ENCODE data around the gene C5orf47.

The C5orf47 gene

GRCh38 chr5:173970878-173971650 is 17.9 kb upstream of the C5orf47 start:
- DNase-seq (ENCODE audit: low read depth, low spot score): no peak

GRCh38 chr5:173971681-173972345 is 17.2 kb upstream of the C5orf47 start:
- no peak for DNase-seq (ENCODE audit: low read depth, low spot score)

GRCh38 chr5:173972607-173972924 is 16.4 kb upstream of the C5orf47 start:
- no peak for DNase-seq (ENCODE audit: low read depth, low spot score)

GRCh38 chr5:173972925-173973615 is 15.9 kb upstream of the C5orf47 start:
- peak; percentile 92 for DNase-seq (ENCODE audit: low read depth, low spot score)

DNA sequence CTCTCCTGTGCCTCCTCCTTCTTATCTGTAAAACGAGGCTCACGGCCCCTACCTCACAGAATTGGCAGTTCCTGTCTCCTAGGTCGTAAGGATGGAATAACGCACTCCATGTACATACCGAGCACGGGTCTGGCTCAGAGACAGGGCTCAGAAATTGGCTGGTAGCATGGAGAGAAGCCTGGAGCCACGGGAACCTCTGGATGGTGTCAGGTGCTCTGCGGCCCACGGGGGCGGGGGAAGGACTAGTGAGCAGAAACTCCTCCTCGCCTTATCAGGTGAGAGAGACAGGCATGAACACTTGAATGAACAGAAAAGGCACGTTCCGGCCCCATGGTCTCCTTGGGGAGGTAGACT is 15.4 kb upstream of the C5orf47 start:
- no peak for DNase-seq (ENCODE audit: low read depth, low spot score)

DNA sequence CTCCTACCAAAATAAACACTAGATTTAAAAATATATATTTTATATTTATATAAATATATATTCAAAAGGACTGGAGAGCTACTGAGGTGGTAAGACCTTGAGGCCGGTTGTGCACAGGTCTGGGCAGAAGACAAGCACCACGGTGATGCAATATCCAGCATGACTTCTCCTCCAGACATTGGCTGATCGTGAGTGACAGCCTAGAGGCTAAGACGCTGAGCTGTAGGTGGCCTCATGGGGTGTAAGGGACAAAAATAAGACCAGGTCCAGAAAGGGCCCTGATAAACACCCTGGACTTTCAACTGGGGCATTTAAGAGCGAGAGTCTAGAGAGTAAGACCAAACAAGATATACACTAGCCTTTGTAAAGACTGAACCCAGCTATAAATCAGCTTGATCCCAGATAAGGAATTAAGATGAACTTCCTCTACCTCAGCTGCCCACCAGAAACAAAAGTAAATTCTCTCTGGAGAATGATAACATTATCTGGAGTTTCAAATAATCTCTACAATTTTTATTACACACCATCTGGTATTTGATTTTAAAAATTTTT is 14.2 kb upstream of the C5orf47 start:
- no peak for DNase-seq (ENCODE audit: low read depth, low spot score)

- DNase-seq (ENCODE audit: low read depth, low spot score): no peak
These were observed 7.7 kb upstream of the C5orf47 start for GRCh38 chr5:173981185-173981761.

- DNase-seq (ENCODE audit: low read depth, low spot score): peak; percentile 33
These were observed 4.8 kb upstream of the C5orf47 start for GRCh38 chr5:173984218-173984617.

DNA sequence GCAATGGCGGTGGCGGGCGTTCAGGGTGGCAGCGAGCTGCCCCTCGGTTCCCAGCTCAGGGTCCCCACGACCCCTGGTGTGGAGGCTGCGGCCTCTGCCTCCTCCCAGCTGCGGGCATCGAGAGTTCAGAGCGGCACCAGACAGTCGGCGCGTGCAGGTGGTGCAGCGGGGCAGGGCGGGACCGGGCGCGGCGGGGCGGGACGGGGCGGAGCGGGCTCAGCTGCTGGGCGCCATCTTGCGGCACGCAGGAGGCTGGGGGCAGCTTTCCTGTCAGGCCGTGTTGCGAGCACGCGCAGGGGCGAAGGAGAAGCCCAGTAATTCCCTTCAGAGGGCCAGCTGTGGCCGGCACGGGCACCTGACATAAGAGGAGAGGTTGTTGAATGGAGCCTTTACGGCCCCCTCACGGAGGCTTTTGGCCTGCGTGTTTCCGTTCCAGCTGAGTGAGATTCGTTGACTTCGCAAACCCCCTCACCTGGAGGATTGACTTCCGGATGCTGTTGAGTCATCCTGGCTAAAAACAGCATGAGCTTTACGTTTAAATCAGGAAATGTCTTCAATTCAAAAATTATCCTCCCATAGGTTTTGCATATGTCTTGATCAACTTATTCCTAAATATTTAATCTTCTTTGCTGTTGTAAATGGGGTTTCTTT is 587 bp downstream of the C5orf47 start:
- DNase-seq (ENCODE audit: low read depth, low spot score): no peak

GRCh38 chr5:173997331-173997730 is 8.4 kb downstream of the C5orf47 start:
- DNase-seq (ENCODE audit: low read depth, low spot score): no peak

DNA sequence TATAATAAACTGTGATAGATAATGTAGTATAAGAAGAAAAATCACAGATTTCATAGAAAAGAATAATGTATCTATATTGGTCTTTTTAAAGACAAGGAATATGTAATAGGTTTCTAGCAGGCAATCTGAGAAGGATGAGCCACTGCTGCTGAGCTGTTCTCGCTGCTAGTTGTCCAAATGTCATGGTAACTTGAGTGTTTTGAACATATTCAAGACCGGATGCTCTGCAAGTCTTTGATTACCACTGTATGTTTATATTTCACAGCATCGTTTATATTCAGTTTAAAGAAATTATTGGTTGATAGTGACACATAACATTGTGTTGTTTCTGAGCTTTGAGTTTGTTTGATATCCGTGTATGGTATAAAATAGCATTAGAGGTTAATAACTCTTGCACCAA is 9.6 kb downstream of the C5orf47 start:
- DNase-seq (ENCODE audit: low read depth, low spot score): no peak

GRCh38 chr5:174000076-174000475 is 11.1 kb downstream of the C5orf47 start:
- no peak for DNase-seq (ENCODE audit: low read depth, low spot score)

- no peak for DNase-seq (ENCODE audit: low read depth, low spot score)
These were observed 14.8 kb downstream of the C5orf47 start for GRCh38 chr5:174003795-174004194.

- no peak for DNase-seq (ENCODE audit: low read depth, low spot score)
These were observed 20.0 kb downstream of the C5orf47 start for GRCh38 chr5:174008922-174009321.

- DNase-seq (ENCODE audit: low read depth, low spot score): no peak
These were observed 21.4 kb downstream of the C5orf47 start for GRCh38 chr5:174010365-174010764.

GRCh38 chr5:174011441-174011840 is 22.5 kb downstream of the C5orf47 start:
- DNase-seq (ENCODE audit: low read depth, low spot score): no peak

- peak; percentile 29 for DNase-seq (ENCODE audit: low read depth, low spot score)
These were observed 31.3 kb downstream of the C5orf47 start for GRCh38 chr5:174020069-174020927.

DNA sequence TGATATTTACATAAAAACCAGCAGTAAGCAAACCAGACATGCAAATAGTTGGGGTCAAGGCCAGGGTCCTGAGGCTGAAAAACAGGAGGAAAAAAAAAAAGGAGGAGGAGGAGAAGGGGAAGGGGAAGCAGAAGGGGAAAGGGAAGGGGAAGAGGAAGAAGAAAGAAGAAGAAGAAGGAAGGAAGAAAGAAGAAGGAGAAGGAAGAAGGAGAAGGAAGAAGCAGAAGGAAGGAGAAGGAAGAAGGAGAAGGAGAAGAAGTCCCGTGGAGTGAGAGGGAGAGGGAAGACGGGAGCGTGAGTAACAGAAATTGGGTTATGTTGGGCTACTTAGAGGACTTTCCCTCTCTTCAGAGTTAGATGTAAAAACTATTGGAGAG is 31.9 kb downstream of the C5orf47 start:
- DNase-seq (ENCODE audit: low read depth, low spot score): no peak

DNA sequence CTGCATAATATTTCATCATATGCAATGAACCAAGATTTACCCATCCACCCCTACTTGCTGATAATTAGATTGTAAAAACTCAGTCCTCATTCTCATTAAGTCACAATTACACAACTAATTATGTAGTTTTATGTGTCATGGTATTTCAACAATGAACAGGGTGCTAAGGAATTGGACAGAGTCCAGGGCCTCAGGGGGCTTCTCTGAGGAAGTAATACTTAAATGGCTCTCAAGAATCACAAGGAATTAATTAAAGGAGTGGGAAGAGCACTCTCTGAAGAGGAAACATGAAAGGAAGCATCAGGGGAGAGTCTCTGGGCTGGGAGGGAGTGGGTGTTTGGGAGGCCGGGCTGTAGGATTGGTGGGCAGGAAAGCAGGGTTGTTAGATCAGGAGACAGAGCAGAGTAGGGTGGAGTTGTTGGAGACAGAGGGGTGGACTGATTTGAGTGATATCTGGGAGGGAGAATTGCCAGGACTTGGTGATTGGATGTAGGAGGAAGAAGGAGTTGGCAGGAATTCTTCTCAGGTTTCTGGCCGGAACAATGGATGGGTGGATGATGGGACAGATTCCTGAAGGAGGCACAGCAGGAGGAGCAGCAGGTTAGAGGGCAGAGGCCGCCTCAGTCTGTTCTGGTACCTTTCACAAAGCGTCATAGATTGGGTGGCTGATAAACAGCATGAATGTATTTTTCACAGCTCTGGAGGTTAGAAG is 33.6 kb downstream of the C5orf47 start:
- DNase-seq (ENCODE audit: low read depth, low spot score): no peak

DNA sequence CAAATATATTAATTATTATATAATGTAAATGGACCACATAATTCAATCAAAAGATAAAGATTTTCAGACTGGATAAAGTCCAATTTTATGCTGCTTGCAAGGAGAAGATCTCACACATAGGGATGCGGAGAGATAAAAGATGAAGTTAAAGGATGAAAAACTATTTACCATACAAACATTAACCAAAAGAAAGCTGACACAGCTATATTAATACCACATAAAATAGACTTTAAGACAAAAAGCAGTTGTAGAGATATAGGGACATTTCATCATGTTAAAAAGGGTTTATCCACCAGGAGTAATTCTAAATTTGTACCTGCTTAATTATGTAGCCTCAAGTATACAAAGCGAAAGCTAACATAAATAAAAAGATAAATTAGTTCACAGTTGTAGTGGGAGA is 41.3 kb downstream of the C5orf47 start:
- no peak for DNase-seq (ENCODE audit: low read depth, low spot score)

Measured in astrocyte of the hippocampus (primary cell).